ENCODE data around the gene MOB3A. TPM values are rescaled to one million over a fixed set of nuclear protein-coding genes. Genes with fewer than 3 reads are reported as not detected.

The MOB3A gene
- 34.0 and 35.1 TPM in 2 replicates for total RNA-seq

DNA sequence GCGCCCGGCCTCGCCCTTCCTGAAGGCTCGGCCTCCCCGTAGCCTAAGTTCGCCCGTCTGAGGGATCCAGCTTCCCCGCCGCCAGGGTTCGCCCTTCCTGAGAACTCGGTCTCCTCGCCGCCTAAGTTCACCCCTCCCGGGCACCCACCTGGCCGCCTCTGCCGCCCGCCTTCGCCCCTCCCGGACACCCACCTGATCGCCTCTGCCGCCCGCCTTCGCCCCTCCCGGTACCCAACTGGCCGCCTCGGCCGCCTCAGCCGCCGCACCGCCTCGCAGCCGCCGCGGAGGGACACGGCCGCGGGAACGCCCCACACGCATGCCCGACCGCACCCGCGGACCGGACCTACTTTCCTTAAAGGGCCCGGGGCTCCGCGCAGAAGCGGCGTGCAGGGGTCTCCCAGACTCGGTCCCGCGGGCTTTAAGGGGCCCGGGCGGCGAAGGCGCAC is at the start of gene MOB3A:
Gene MOB3A (minus strand): TSS at position 293 of the 446 bp plus-strand sequence. CDS start 17,766 bp downstream, outside the sequence.
- H3K4me3 ChIP-seq (ENCODE audit: insufficient read depth, low read length) = peak within 1 kb of the TSS; percentile 90
- H3K4me2 ChIP-seq (ENCODE audit: insufficient read depth, low read length) = peak within 1 kb of the TSS; percentile 92
- peak within 1 kb of the TSS; percentile 47 for H2AFZ ChIP-seq (ENCODE audit: low read length)
- peaks cover 45% of the 10 kb centered on the region for H3K79me2 ChIP-seq (ENCODE audit: insufficient read depth, low read length)
- DNase-seq (ENCODE audit: insufficient read length, low spot score, missing footprints) = peak; percentile 99
- H3K36me3 ChIP-seq (ENCODE audit: insufficient read depth, low read length) = peaks cover 22% of the 10 kb centered on the region
- no peaks in the 10 kb centered on the region for H3K9me3 ChIP-seq (ENCODE audit: low read depth, low read length)
- H3K27ac ChIP-seq (ENCODE audit: low read depth, low read length) = peak within 1 kb of the TSS; percentile 77
- H3K4me1 ChIP-seq (ENCODE audit: insufficient read depth, low read length) = peaks cover 20% of the 10 kb centered on the region
- H3K27me3 ChIP-seq (ENCODE audit: insufficient read depth, low read length) = no peaks in the 10 kb centered on the region
- peaks cover 25% of the 10 kb centered on the region for H4K20me1 ChIP-seq (ENCODE audit: insufficient read depth, low read length)
- TF ChIP-seq CTCF (IDR thresholded peaks at IDR 0.05; ENCODE audit: extremely low read depth, low read depth, low read length) = peak; percentile 36

GRCh38 chr19:2145831-2146241 is 49.7 kb upstream of the MOB3A start:
- H4K20me1 ChIP-seq (ENCODE audit: insufficient read depth, low read length) = peaks cover 84% of the 10 kb centered on the region
- no peaks in the 10 kb centered on the region for H3K27me3 ChIP-seq (ENCODE audit: insufficient read depth, low read length)
- TF ChIP-seq CTCF (IDR thresholded peaks at IDR 0.05; ENCODE audit: extremely low read depth, low read depth, low read length) = no peak

GRCh38 chr19:2144190-2144589 is 48.1 kb upstream of the MOB3A start:
- peaks cover 82% of the 10 kb centered on the region for H4K20me1 ChIP-seq (ENCODE audit: insufficient read depth, low read length)

More at GRCh38 chr19:2145831-2146241, 49.7 kb upstream of the MOB3A start:
- H3K9me3 ChIP-seq (ENCODE audit: low read depth, low read length) = no peaks in the 10 kb centered on the region
- DNase-seq (ENCODE audit: insufficient read length, low spot score, missing footprints) = peak; percentile 54
- no peak overlapping the region for H3K4me2 ChIP-seq (ENCODE audit: insufficient read depth, low read length)
- peaks cover 12% of the 10 kb centered on the region for H3K4me1 ChIP-seq (ENCODE audit: insufficient read depth, low read length)
- H3K79me2 ChIP-seq (ENCODE audit: insufficient read depth, low read length) = peaks cover 97% of the 10 kb centered on the region
- no peak overlapping the region for H2AFZ ChIP-seq (ENCODE audit: low read length)
- no peak overlapping the region for H3K27ac ChIP-seq (ENCODE audit: low read depth, low read length)
- peaks cover 24% of the 10 kb centered on the region for H3K36me3 ChIP-seq (ENCODE audit: insufficient read depth, low read length)
- H3K4me3 ChIP-seq (ENCODE audit: insufficient read depth, low read length) = no peak overlapping the region

More at GRCh38 chr19:2144190-2144589, 48.1 kb upstream of the MOB3A start:
- no peak overlapping the region for H2AFZ ChIP-seq (ENCODE audit: low read length)
- no peaks in the 10 kb centered on the region for H3K27me3 ChIP-seq (ENCODE audit: insufficient read depth, low read length)
- H3K36me3 ChIP-seq (ENCODE audit: insufficient read depth, low read length) = peaks cover 32% of the 10 kb centered on the region
- H3K4me1 ChIP-seq (ENCODE audit: insufficient read depth, low read length) = no peaks in the 10 kb centered on the region
- peaks cover 97% of the 10 kb centered on the region for H3K79me2 ChIP-seq (ENCODE audit: insufficient read depth, low read length)
- no peak overlapping the region for H3K27ac ChIP-seq (ENCODE audit: low read depth, low read length)
- DNase-seq (ENCODE audit: insufficient read length, low spot score, missing footprints) = peak; percentile 35
- no peak for TF ChIP-seq CTCF (IDR thresholded peaks at IDR 0.05; ENCODE audit: extremely low read depth, low read depth, low read length)
- H3K4me2 ChIP-seq (ENCODE audit: insufficient read depth, low read length) = no peak overlapping the region
- H3K9me3 ChIP-seq (ENCODE audit: low read depth, low read length) = no peaks in the 10 kb centered on the region
- H3K4me3 ChIP-seq (ENCODE audit: insufficient read depth, low read length) = no peak overlapping the region
